GM23338 (cell line): ENCODE measurements around the gene TBCEL. TPM values are rescaled to one million over a fixed set of nuclear protein-coding genes. Genes with fewer than 3 reads are reported as not detected.

Source experiments
- ATAC-seq: fragments of 200-7000 bp; cut with Tn5 transposase; 3 replicates; pipeline ENCODE4 v1.9.1; 2020
- DNase-seq: peaks from one replicate; pipeline ENCODE4 v3.0.0-alpha.2; 2015; ENCODE audit warnings: low spot score
- H2AFZ ChIP-seq: fragments of 200-600 bp; sonication (generic); 2 replicates; pipeline ENCODE4 v1.8.0; 2016; ENCODE audit warnings: antibody characterized with exemption, mild to moderate bottlenecking, moderate library complexity
- H3F3A ChIP-seq: fragments of 200-600 bp; sonication (generic); replicated peaks from 2 replicates; pipeline ENCODE4 v1.8.0; 2017; ENCODE audit warnings: antibody characterized with exemption, mixed run types, low read depth
- H3K27ac ChIP-seq: fragments of 200-600 bp; sonication (generic); 2 replicates; pipeline ENCODE4 v1.6.1; 2016; ENCODE audit warnings: low read depth
- H3K27me3 ChIP-seq: fragments of 200-600 bp; sonication (generic); 2 replicates; pipeline ENCODE4 v1.8.0; 2016; ENCODE audit warnings: mild to moderate bottlenecking, mixed run types, moderate library complexity; ENCODE audit not compliant: insufficient read depth
- H3K36me3 ChIP-seq: fragments of 200-600 bp; sonication (generic); 2 replicates; pipeline ENCODE4 v1.8.0; 2016; ENCODE audit warnings: mild to moderate bottlenecking; ENCODE audit not compliant: insufficient read depth
- H3K4me1 ChIP-seq: fragments of 200-600 bp; sonication (generic); 2 replicates; pipeline ENCODE4 v1.8.0; 2016; ENCODE audit warnings: mild to moderate bottlenecking, moderate library complexity; ENCODE audit not compliant: insufficient read depth
- H3K4me2 ChIP-seq: fragments of 200-600 bp; sonication (generic); 2 replicates; pipeline ENCODE4 v1.7.1; 2017; ENCODE audit warnings: mixed run types
- H3K4me3 ChIP-seq: fragments of 200-600 bp; sonication (generic); 2 replicates; pipeline ENCODE4 v1.6.1; 2016; ENCODE audit warnings: mixed run types
- H3K79me2 ChIP-seq: fragments of 200-600 bp; sonication (generic); replicated peaks from 2 replicates; pipeline ENCODE4 v1.8.0; 2017; ENCODE audit warnings: mild to moderate bottlenecking; ENCODE audit not compliant: insufficient read depth
- H3K9me2 ChIP-seq: fragments of 200-600 bp; sonication (generic); 2 replicates; pipeline ENCODE4 v1.8.0; 2017; ENCODE audit not compliant: insufficient read depth
- H4K20me1 ChIP-seq: fragments of 200-600 bp; sonication (generic); replicated peaks from 2 replicates; pipeline ENCODE4 v1.8.0; 2017; ENCODE audit warnings: mild to moderate bottlenecking; ENCODE audit not compliant: insufficient read depth
- H3K27ac Mint-ChIP-seq: 2 replicates; pipeline ENCODE4 v1.8.0; 2020; ENCODE audit warnings: inconsistent platforms, mild to moderate bottlenecking, moderate library complexity, mixed read lengths
- H3K27me3 Mint-ChIP-seq: 3 replicates; pipeline ENCODE4 v1.8.0; 2022; ENCODE audit warnings: low read depth, mild to moderate bottlenecking, moderate library complexity, mixed read lengths, inconsistent platforms; ENCODE audit not compliant: insufficient read depth, poor library complexity
- H3K36me3 Mint-ChIP-seq: 3 replicates; pipeline ENCODE4 v1.8.0; 2021; ENCODE audit warnings: low read depth, mild to moderate bottlenecking, inconsistent platforms, moderate library complexity, mixed read lengths
- H3K4me1 Mint-ChIP-seq: 3 replicates; pipeline ENCODE4 v1.8.0; 2020; ENCODE audit warnings: mild to moderate bottlenecking, inconsistent platforms, mixed read lengths
- H3K4me3 Mint-ChIP-seq: 3 replicates; pipeline ENCODE4 v1.8.0; 2021; ENCODE audit warnings: moderate library complexity, mild to moderate bottlenecking, inconsistent platforms, mixed read lengths
- H3K9me3 Mint-ChIP-seq: 3 replicates; pipeline ENCODE4 v1.8.0; 2020; ENCODE audit warnings: moderate library complexity, mild to moderate bottlenecking, inconsistent platforms, mixed read lengths
- EZH2 ChIP-seq: fragments of 200-600 bp; sonication (generic); IDR thresholded peaks from one replicate; pipeline ENCODE4 v1.8.0; 2017; ENCODE audit warnings: antibody characterized with exemption, mild to moderate bottlenecking, low read depth; ENCODE audit not compliant: unreplicated experiment
- EZH2phosphoT487 ChIP-seq: fragments of 200-600 bp; sonication (generic); IDR thresholded peaks from one replicate; pipeline ENCODE4 v1.8.1; 2018; ENCODE audit warnings: antibody characterized with exemption; ENCODE audit not compliant: unreplicated experiment
- JUNB ChIP-seq: IDR thresholded peaks from one replicate; pipeline ENCODE4 v1.6.1; 2016; ENCODE audit warnings: antibody characterized with exemption; ENCODE audit not compliant: unreplicated experiment
- POLR2AphosphoS5 ChIP-seq: IDR thresholded peaks from 2 replicates; pipeline ENCODE4 v1.6.1; 2016; ENCODE audit warnings: antibody characterized with exemption, low read depth
- ZNF114 ChIP-seq: fragments of 250-450 bp; sonication (Bioruptor Pico); IDR thresholded peaks from 2 replicates; pipeline ENCODE4 v1.5.0; 2020; ENCODE audit warnings: mild to moderate bottlenecking, moderate library complexity
- polyA plus RNA-seq: library from polyadenylated mRNA; unstranded; fragments of >200 nt; fragmentation: Nextera tagmentation; extraction: Ambion mirVana; gene quantifications from 2 replicates; pipeline ENCODE4 v1.2.1, GENCODE V29; 2016
- total RNA-seq: library from RNA; depleted of rRNA; stranded (reverse); fragments of >200 nt; shearing (Covaris generic); gene quantifications from 2 replicates; pipeline ENCODE4 v1.2.3, GENCODE V29; 2014
- TF ChIP-seq, protein P1 (sequence below): fragments of 250-450 bp; sonication (Bioruptor Pico); IDR thresholded peaks from 2 replicates; pipeline ENCODE4 v1.5.0; 2020; ENCODE audit warnings: mild to moderate bottlenecking, moderate library complexity
- TF ChIP-seq, protein P2 (sequence below), 2 experiments: fragments of 200-600 bp in 1 of 2; sonication (generic) in 1 of 2; conservative IDR thresholded peaks; 2 replicates each; pipeline versions ENCODE4 v1.5.1 to v1.6.1; 2016 to 2017; ENCODE audit warnings: antibody characterized with exemption in 2 of 2, low read depth in 2 of 2, mild to moderate bottlenecking in 2 of 2, moderate library complexity in 1 of 2

The TBCEL gene
- total and polyA plus RNA-seq, 2 experiments from 2014 or later, result 5.4 to 16.2 TPM

DNA sequence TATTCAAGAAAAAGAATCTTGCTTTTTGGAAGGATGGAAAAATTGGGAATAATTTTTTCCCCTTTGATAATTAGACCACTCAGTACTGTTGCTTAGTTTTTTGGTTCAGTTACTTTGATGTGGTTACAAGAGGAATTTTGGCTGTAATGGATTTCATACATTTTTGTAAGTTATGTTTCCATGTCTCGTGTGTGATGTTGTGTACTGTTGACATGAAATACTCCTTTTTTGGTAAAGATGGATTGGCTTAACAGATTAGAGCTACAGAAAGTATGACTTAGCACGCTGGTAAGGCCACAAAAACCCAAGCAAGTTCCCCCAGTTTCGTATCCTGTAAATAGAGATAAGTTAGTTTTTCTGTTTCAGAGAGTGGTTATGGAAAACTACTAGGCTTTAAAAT lies 11.9 kb downstream of the TBCEL start:
- DNase-seq (no peak), ATAC-seq (no peak)
- Histone ChIP-seq H3K4me3 (no peak overlapping the region), H3F3A (no peaks in the 10 kb centered on the region), H4K20me1 (no peaks in the 10 kb centered on the region), H3K4me1 (peaks cover 31% of the 10 kb centered on the region), H3K79me2 (peaks cover 63% of the 10 kb centered on the region), H3K27ac (no peak overlapping the region), H3K27me3 (no peaks in the 10 kb centered on the region), H3K9me2 (no peaks in the 10 kb centered on the region), H2AFZ (no peak overlapping the region), H3K4me2 (no peak overlapping the region; the same call in 1 of the 2 replicates), H3K36me3 (no peaks in the 10 kb centered on the region)
- H3K27ac Mint-ChIP-seq, result peak overlapping the region; percentile 57; the same call in 1 of the 2 replicates
- H3K27me3 Mint-ChIP-seq, result peaks cover 2% of the 10 kb centered on the region
- no peaks in the 10 kb centered on the region for H3K36me3 Mint-ChIP-seq
- no peak overlapping the region for H3K4me3 Mint-ChIP-seq
- H3K4me1 Mint-ChIP-seq, result peaks cover 45% of the 10 kb centered on the region
- TF ChIP-seq JUNB, result no peak
- TF ChIP-seq, protein P1, sequence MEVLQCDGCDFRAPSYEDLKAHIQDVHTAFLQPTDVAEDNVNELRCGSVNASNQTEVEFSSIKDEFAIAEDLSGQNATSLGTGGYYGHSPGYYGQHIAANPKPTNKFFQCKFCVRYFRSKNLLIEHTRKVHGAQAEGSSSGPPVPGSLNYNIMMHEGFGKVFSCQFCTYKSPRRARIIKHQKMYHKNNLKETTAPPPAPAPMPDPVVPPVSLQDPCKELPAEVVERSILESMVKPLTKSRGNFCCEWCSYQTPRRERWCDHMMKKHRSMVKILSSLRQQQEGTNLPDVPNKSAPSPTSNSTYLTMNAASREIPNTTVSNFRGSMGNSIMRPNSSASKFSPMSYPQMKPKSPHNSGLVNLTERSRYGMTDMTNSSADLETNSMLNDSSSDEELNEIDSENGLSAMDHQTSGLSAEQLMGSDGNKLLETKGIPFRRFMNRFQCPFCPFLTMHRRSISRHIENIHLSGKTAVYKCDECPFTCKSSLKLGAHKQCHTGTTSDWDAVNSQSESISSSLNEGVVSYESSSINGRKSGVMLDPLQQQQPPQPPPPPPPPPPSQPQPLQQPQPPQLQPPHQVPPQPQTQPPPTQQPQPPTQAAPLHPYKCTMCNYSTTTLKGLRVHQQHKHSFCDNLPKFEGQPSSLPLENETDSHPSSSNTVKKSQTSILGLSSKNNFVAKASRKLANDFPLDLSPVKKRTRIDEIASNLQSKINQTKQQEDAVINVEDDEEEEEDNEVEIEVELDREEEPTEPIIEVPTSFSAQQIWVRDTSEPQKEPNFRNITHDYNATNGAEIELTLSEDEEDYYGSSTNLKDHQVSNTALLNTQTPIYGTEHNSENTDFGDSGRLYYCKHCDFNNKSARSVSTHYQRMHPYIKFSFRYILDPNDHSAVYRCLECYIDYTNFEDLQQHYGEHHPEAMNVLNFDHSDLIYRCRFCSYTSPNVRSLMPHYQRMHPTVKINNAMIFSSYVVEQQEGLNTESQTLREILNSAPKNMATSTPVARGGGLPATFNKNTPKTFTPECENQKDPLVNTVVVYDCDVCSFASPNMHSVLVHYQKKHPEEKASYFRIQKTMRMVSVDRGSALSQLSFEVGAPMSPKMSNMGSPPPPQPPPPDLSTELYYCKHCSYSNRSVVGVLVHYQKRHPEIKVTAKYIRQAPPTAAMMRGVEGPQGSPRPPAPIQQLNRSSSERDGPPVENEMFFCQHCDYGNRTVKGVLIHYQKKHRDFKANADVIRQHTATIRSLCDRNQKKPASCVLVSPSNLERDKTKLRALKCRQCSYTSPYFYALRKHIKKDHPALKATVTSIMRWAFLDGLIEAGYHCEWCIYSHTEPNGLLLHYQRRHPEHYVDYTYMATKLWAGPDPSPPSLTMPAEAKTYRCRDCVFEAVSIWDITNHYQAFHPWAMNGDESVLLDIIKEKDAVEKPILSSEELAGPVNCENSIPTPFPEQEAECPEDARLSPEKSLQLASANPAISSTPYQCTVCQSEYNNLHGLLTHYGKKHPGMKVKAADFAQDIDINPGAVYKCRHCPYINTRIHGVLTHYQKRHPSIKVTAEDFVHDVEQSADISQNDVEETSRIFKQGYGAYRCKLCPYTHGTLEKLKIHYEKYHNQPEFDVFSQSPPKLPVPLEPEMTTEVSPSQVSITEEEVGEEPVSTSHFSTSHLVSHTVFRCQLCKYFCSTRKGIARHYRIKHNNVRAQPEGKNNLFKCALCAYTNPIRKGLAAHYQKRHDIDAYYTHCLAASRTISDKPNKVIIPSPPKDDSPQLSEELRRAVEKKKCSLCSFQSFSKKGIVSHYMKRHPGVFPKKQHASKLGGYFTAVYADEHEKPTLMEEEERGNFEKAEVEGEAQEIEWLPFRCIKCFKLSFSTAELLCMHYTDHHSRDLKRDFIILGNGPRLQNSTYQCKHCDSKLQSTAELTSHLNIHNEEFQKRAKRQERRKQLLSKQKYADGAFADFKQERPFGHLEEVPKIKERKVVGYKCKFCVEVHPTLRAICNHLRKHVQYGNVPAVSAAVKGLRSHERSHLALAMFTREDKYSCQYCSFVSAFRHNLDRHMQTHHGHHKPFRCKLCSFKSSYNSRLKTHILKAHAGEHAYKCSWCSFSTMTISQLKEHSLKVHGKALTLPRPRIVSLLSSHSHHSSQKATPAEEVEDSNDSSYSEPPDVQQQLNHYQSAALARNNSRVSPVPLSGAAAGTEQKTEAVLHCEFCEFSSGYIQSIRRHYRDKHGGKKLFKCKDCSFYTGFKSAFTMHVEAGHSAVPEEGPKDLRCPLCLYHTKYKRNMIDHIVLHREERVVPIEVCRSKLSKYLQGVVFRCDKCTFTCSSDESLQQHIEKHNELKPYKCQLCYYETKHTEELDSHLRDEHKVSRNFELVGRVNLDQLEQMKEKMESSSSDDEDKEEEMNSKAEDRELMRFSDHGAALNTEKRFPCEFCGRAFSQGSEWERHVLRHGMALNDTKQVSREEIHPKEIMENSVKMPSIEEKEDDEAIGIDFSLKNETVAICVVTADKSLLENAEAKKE (CRISPR knock-in tag), result no peak
- TF ChIP-seq ZNF114 (CRISPR knock-in tag), result no peak
- TF ChIP-seq POLR2AphosphoS5, result no peak
- TF ChIP-seq, protein P2, sequence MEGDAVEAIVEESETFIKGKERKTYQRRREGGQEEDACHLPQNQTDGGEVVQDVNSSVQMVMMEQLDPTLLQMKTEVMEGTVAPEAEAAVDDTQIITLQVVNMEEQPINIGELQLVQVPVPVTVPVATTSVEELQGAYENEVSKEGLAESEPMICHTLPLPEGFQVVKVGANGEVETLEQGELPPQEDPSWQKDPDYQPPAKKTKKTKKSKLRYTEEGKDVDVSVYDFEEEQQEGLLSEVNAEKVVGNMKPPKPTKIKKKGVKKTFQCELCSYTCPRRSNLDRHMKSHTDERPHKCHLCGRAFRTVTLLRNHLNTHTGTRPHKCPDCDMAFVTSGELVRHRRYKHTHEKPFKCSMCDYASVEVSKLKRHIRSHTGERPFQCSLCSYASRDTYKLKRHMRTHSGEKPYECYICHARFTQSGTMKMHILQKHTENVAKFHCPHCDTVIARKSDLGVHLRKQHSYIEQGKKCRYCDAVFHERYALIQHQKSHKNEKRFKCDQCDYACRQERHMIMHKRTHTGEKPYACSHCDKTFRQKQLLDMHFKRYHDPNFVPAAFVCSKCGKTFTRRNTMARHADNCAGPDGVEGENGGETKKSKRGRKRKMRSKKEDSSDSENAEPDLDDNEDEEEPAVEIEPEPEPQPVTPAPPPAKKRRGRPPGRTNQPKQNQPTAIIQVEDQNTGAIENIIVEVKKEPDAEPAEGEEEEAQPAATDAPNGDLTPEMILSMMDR (conservative IDR thresholded peaks at IDR 0.05; ENCODE audit: low read depth in 2 of 2), result no peak
- no peak for TF ChIP-seq EZH2phosphoT487
- no peak for TF ChIP-seq EZH2
- no peaks in the 10 kb centered on the region for H3K9me3 Mint-ChIP-seq
